Testis (tissue), 3 donors: Measurements from ENCODE around the gene CD2. TPM values are rescaled to one million over a fixed set of nuclear protein-coding genes. Genes with fewer than 3 reads are reported as not detected.

ENCODE experiments used
- DNase-seq: peaks from one replicate; pipeline ENCODE4 v3.0.0-alpha.2; 2019
- H3K27ac ChIP-seq, 2 donors: fragments of 200-600 bp; sonication (generic); one replicate each; pipeline ENCODE4 v1.5.1; 2019
- H3K27me3 ChIP-seq: fragments of 200-600 bp; sonication (generic); one replicate; pipeline ENCODE4 v1.5.1; 2019
- H3K36me3 ChIP-seq: fragments of 200-600 bp; sonication (generic); one replicate; pipeline ENCODE4 v1.5.1; 2017; ENCODE audit warnings: low read depth; ENCODE audit errors: missing control alignments
- H3K4me1 ChIP-seq: fragments of 200-600 bp; sonication (generic); one replicate; pipeline ENCODE4 v1.5.1; 2019
- H3K4me3 ChIP-seq, 2 donors: fragments of 200-600 bp; sonication (generic); one replicate each; pipeline ENCODE4 v1.5.1; 2017 to 2019
- H3K9me3 ChIP-seq: fragments of 200-600 bp; sonication (generic); one replicate; pipeline ENCODE4 v1.5.1; 2017
- POLR2A ChIP-seq: fragments of 450-650 bp; IDR thresholded peaks from one replicate; pipeline ENCODE4 v1.6.1; 2017; ENCODE audit warnings: antibody characterized with exemption, mild to moderate bottlenecking, moderate library complexity
- WGBS, 2 donors: methylation state at CpG; one replicate each; pipeline ENCODE4 v1.1.5; 2018; 5-methylcytosine and 5-hydroxymethylcytosine counted together
- intact Hi-C: fragments of 100-400 bp; cut with DNase I; formaldehyde crosslinking; loops from one replicate; pipeline ENCODE4 v1.15.1; 2023; ENCODE audit warnings: low total_unique reads
- polyA plus RNA-seq: library from polyadenylated mRNA; stranded (reverse); fragments of 350-450 nt; fragmentation: Illumina TruSeq; extraction: RNeasy Lipid Tissue Mini Kit (QIAGEN cat#74804); gene quantifications from one replicate; pipeline ENCODE4 v1.2.3, GENCODE V29; 2014; ENCODE audit warnings: low read depth, low replicate concordance; ENCODE audit not compliant: insufficient read depth
- total RNA-seq, 2 donors: library from RNA; depleted of rRNA; stranded (reverse); fragments of >200 nt; gene quantifications; one replicate each; pipeline ENCODE4 v1.2.3, GENCODE V29; 2016
- TF ChIP-seq, protein P1 (sequence below), 3 experiments: fragments of 450-650 bp in 2 of 3; fragments of 200-600 bp in 1 of 3; sonication (generic) in 1 of 3; IDR thresholded peaks; one replicate each; pipeline ENCODE4 v1.5.1; 2016 to 2019; ENCODE audit warnings: antibody characterized with exemption in 3 of 3, mild to moderate bottlenecking in 2 of 3, moderate library complexity in 1 of 3

The CD2 gene
- total and polyA plus RNA-seq, 3 donors from 2014 or later, result 0.63 to 5.8 (median 1.4) TPM

DNA sequence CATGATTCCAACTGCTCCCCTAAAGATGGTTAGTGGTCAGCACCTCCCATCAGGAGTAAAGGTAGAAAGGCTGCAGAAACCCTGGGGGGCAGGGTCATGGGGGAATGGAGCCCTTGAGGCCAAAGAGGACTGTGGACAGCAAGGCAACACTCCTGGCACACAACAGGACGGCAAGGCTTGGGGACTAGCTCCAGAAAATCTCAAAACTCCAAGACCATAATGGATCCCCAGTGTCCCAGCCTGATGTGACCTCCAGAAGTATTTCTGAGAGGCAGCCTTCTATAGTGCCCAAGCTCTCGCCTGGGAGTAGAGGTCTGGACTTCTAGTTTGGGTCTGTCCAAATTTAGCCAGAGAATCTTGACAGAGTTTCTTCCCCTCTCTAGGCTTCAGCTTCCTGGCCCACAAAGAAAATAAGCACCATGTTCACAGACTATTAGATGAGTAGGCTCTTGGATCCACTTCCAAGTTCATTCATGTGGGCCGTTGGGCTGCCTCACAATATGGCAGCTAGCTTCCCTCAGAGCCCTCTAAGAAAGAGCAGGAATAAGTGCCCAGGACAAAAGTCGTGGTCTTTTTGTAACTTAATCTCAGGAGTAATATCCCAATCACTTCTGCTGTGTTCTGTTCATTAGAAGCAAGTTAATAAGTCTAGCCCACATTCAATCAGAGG is 6.9 kb downstream of the CD2 start:
- intact Hi-C loops, result no loop called here
- no peak for TF ChIP-seq POLR2A
- TF ChIP-seq, protein P1, sequence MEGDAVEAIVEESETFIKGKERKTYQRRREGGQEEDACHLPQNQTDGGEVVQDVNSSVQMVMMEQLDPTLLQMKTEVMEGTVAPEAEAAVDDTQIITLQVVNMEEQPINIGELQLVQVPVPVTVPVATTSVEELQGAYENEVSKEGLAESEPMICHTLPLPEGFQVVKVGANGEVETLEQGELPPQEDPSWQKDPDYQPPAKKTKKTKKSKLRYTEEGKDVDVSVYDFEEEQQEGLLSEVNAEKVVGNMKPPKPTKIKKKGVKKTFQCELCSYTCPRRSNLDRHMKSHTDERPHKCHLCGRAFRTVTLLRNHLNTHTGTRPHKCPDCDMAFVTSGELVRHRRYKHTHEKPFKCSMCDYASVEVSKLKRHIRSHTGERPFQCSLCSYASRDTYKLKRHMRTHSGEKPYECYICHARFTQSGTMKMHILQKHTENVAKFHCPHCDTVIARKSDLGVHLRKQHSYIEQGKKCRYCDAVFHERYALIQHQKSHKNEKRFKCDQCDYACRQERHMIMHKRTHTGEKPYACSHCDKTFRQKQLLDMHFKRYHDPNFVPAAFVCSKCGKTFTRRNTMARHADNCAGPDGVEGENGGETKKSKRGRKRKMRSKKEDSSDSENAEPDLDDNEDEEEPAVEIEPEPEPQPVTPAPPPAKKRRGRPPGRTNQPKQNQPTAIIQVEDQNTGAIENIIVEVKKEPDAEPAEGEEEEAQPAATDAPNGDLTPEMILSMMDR (IDR thresholded peaks at IDR 0.05), result no peak
- H3K4me3 ChIP-seq, result no peak overlapping the region

DNA sequence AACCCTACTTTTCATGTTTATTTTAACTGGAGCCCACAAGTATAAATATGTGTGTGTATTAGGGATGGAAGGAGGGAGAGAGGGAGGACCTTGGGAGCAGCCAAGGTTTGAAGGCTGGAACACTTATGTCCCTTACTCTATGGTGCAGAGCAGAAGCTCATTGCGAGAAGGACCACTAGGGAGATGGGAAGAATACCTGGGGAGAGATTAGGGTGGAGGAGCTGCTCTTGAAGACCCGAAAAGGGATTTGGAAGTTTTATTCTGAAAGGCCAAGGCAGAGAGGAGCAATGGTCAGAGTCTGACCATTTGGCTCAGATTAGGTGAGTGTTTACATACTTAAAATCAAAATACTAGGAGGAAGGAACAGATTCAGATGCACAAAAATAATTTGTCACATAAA is 8.1 kb downstream of the CD2 start:
- no peaks in the 10 kb centered on the region for H3K36me3 ChIP-seq
- H3K4me1 ChIP-seq, result no peaks in the 10 kb centered on the region
- no peak overlapping the region for H3K4me3 ChIP-seq
- TF ChIP-seq POLR2A, result no peak
- TF ChIP-seq, protein P1 (IDR thresholded peaks at IDR 0.05), result no peak
- H3K27ac ChIP-seq, result no peak overlapping the region
- no peak for DNase-seq
- intact Hi-C loops, result no loop called here
- no peaks in the 10 kb centered on the region for H3K9me3 ChIP-seq
- 89 to 91% methylated on average over 2 of the region's 2 CpGs for WGBS, 2 donors
- H3K27me3 ChIP-seq, result no peaks in the 10 kb centered on the region

More for the DNA sequence above, 6.9 kb downstream of the CD2 start:
- DNase-seq, result no peak
- H3K36me3 ChIP-seq, result no peaks in the 10 kb centered on the region
- H3K27ac ChIP-seq, result no peak overlapping the region
- 80 to 89% methylated on average over 4 of the region's 4 CpGs for WGBS, 2 donors
- no peaks in the 10 kb centered on the region for H3K9me3 ChIP-seq
- no peaks in the 10 kb centered on the region for H3K27me3 ChIP-seq
- no peaks in the 10 kb centered on the region for H3K4me1 ChIP-seq

DNA sequence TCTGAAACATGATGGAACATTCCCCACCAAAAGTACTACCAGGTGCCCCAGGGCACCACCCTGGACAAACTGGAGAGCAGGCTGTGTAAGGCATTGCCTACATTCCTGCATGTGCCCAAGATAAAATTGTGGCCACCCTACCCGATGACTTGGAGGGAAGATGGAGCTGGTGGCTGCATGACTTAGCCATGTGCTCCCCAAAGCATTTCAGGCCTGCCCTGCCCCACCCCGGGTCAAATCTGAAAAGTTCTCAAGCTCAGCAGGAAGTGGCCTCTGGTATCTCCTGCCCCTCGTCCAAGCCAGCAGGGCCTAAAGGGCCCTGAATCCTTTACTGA is 8.5 kb downstream of the CD2 start:
- Histone ChIP-seq H3K4me3 (no peak overlapping the region), H3K9me3 (no peaks in the 10 kb centered on the region), H3K27me3 (no peaks in the 10 kb centered on the region), H3K36me3 (no peaks in the 10 kb centered on the region), H3K27ac (no peak overlapping the region), H3K4me1 (no peaks in the 10 kb centered on the region)
- intact Hi-C loops, result no loop called here
- 72 to 84% methylated on average over 3 of the region's 3 CpGs for WGBS, 2 donors
- no peak for DNase-seq
- TF ChIP-seq POLR2A, result no peak
- TF ChIP-seq, protein P1 (IDR thresholded peaks at IDR 0.05), result no peak

DNA sequence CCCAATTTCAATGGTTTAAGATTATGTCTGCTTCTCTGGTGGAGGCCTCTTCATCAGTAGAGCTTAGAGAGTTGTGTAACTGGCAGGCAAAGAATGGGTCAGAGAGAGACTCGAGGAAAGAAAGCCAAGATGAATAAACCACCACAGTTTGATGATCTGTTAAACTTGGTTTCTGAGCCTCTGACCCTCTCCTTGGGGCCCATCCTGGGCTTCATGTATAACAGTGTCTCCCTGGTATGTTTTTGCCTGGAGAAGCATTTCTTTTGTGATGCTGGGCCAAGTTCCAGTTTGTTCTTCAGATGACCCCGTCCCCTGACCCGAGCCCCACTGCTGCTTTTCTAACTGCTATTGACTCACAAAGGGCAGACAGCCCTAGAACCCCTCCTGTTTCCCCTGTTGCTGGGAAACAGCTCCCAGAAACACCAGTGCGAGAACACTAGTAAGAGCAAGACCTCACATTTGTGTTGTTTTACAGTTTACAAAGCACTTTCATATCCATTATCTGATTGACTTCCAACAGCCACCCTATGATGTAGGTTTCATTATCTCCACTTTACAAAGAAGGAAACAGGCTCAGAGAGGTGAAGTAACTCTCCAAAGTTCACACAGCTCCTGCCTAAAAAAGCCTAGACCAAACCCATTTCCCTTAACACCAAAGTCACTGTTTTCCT is 9.0 kb downstream of the CD2 start:
- H3K4me1 ChIP-seq, result no peaks in the 10 kb centered on the region
- intact Hi-C loops, result no loop called here

More for the DNA sequence above, 9.0 kb downstream of the CD2 start:
- TF ChIP-seq, protein P1 (IDR thresholded peaks at IDR 0.05), result no peak
- no peak for TF ChIP-seq POLR2A
- no peaks in the 10 kb centered on the region for H3K36me3 ChIP-seq
- no peak for DNase-seq
- 45 to 67% methylated on average over 4 of the region's 4 CpGs for WGBS, 2 donors
- H3K9me3 ChIP-seq, result no peaks in the 10 kb centered on the region
- H3K27me3 ChIP-seq, result no peaks in the 10 kb centered on the region
- no peak overlapping the region for H3K27ac ChIP-seq
- no peak overlapping the region for H3K4me3 ChIP-seq
